HepG2 (cell line): ENCODE measurements around the gene ETS2. TPM values are rescaled to one million over a fixed set of nuclear protein-coding genes. Genes with fewer than 3 reads are reported as not detected.

Experiments
- ATAC-seq: fragments of 200-7000 bp; cut with Tn5 transposase; 3 replicates; pipeline ENCODE4 v1.9.1; 2020; ENCODE audit warnings: mild to moderate bottlenecking, moderate library complexity
- BruUV-seq: library from RNA; stranded (reverse); fragments of 400-500 nt; replicated peaks from 2 replicates; lab custom pipeline; 2021; lab: Mats Ljungman, UMichigan
- CTCF ChIA-PET: fragments of 300-600 bp; formaldehyde crosslinking; extraction: SDS; loops from one replicate; lab custom pipeline; 2021; ENCODE audit warnings: low total read pairs, inconsistent platforms, low intra/inter-chr PET ratio; lab: Yijun Ruan, JAX
- POLR2A ChIA-PET: fragments of 350-600 bp; sonication (Branson Sonifier 250); formaldehyde crosslinking; loops from one replicate; lab custom pipeline; 2020; ENCODE audit warnings: antibody characterized with exemption, inconsistent platforms; lab: Yijun Ruan, JAX
- DNase-seq: peaks from one replicate; pipeline ENCODE4 v3.0.0-alpha.2; 2015; ENCODE audit warnings: low spot score
- FAIRE-seq: peaks from 3 replicates; lab custom pipeline; 2011; peaks lifted over from hg19 to GRCh38; lab: Jason Lieb, UNC
- H2AFZ ChIP-seq: one replicate; pipeline ENCODE4 v1.6.1; 2011; ENCODE audit warnings: low read length, inconsistent platforms
- H3K27ac ChIP-seq: fragments of 300-600 bp; 3 replicates; pipeline ENCODE4 v1.8.0; 2011; ENCODE audit warnings: mixed run types, mild to moderate bottlenecking, mixed read lengths, low read length, inconsistent platforms; ENCODE audit not compliant: insufficient read depth; ENCODE audit errors: extremely low read length
- H3K27me3 ChIP-seq, 2 experiments: fragments of 200-600 bp in 1 of 2; 2 replicates in 1 of 2; 3 replicates in 1 of 2; pipeline versions ENCODE4 v1.6.0 to v1.8.0; 2011; ENCODE audit warnings: low read length in 2 of 2, mild to moderate bottlenecking in 2 of 2, moderate library complexity in 2 of 2, inconsistent platforms in 1 of 2; ENCODE audit not compliant: insufficient read depth in 2 of 2, control insufficient read depth in 1 of 2
- H3K36me3 ChIP-seq, 2 experiments: fragments of 200-600 bp in 1 of 2; replicated peaks in 1 of 2; 2 replicates in 1 of 2; 3 replicates in 1 of 2; pipeline versions ENCODE4 v1.5.1 to v1.8.0; 2011; ENCODE audit warnings: low read length in 2 of 2, inconsistent platforms in 1 of 2; ENCODE audit not compliant: insufficient read depth in 2 of 2, control insufficient read depth in 1 of 2
- H3K4me1 ChIP-seq: 2 replicates; pipeline ENCODE4 v1.5.1; 2012; ENCODE audit warnings: low read length, inconsistent platforms; ENCODE audit not compliant: insufficient read depth
- H3K4me2 ChIP-seq: 2 replicates; pipeline ENCODE4 v1.6.0; 2011; ENCODE audit warnings: low read depth, low read length, inconsistent platforms
- H3K4me3 ChIP-seq, 3 experiments: fragments of 200-600 bp in 1 of 3; sonication (generic), shearing (Covaris generic) in 1 of 3; replicated peaks in 1 of 3; 2 replicates each; pipeline ENCODE4 v1.5.1; 2011 to 2016; ENCODE audit warnings: low read length in 3 of 3, inconsistent platforms in 2 of 3, low read depth in 2 of 3, mild to moderate bottlenecking in 2 of 3, control low read depth in 1 of 3, mixed read lengths in 1 of 3; ENCODE audit not compliant: insufficient read depth in 1 of 3
- H3K79me2 ChIP-seq: one replicate; pipeline ENCODE4 v1.6.1; 2011; ENCODE audit warnings: low read length, inconsistent platforms; ENCODE audit not compliant: insufficient read depth
- H3K9ac ChIP-seq: 2 replicates; pipeline ENCODE4 v1.6.0; 2011; ENCODE audit warnings: mild to moderate bottlenecking, low read depth, low read length, inconsistent platforms; ENCODE audit not compliant: insufficient read depth
- H3K9me3 ChIP-seq: 2 replicates; pipeline ENCODE4 v1.5.1; 2012; ENCODE audit warnings: mild to moderate bottlenecking, low read length
- H4K20me1 ChIP-seq: 2 replicates; pipeline ENCODE4 v1.6.0; 2011; ENCODE audit warnings: inconsistent platforms, mild to moderate bottlenecking, low read length, moderate library complexity; ENCODE audit not compliant: insufficient read depth
- ADNP ChIP-seq: sonication (generic); formaldehyde crosslinking; IDR thresholded peaks from 2 replicates; pipeline ENCODE4 v1.4.0; 2020; ENCODE audit warnings: missing genetic modification reagents
- DMTF1 ChIP-seq: sonication (generic); formaldehyde crosslinking; IDR thresholded peaks from 2 replicates; pipeline ENCODE4 v1.4.0; 2020; ENCODE audit warnings: mild to moderate bottlenecking, missing genetic modification reagents
- FOXK1 ChIP-seq: sonication (generic); formaldehyde crosslinking; IDR thresholded peaks from 2 replicates; pipeline ENCODE4 v1.4.0; 2020; ENCODE audit warnings: low read depth, missing genetic modification reagents, borderline replicate concordance
- FOXP1 ChIP-seq, 2 experiments: fragments of 450-650 bp in 1 of 2; IDR thresholded peaks; 2 replicates each; pipeline ENCODE4 v1.6.1; 2017 to 2018; ENCODE audit warnings: antibody characterized with exemption in 1 of 2
- IKZF5 ChIP-seq: IDR thresholded peaks from 2 replicates; pipeline ENCODE4 v1.6.1; 2018; ENCODE audit warnings: missing genetic modification reagents, mild to moderate bottlenecking, missing compliant biosample characterization
- MTF1 ChIP-seq: sonication (generic); formaldehyde crosslinking; IDR thresholded peaks from 2 replicates; pipeline ENCODE4 v1.5.0; 2020; ENCODE audit warnings: missing genetic modification reagents
- POLR2G ChIP-seq: fragments of 200-400 bp; formaldehyde crosslinking; IDR thresholded peaks from 2 replicates; pipeline ENCODE4 v1.6.1; 2018; ENCODE audit warnings: mild to moderate bottlenecking, low read depth, low read length, moderate library complexity
- ZMYM3 ChIP-seq: sonication (generic); formaldehyde crosslinking; IDR thresholded peaks from 2 replicates; pipeline ENCODE4 v1.5.1; 2020; ENCODE audit warnings: mild to moderate bottlenecking, missing genetic modification reagents
- ZNF124 ChIP-seq: sonication (generic); formaldehyde crosslinking; IDR thresholded peaks from 2 replicates; pipeline ENCODE4 v1.4.0; 2020; ENCODE audit warnings: missing genetic modification reagents
- ZNF331 ChIP-seq: sonication (generic); formaldehyde crosslinking; IDR thresholded peaks from 2 replicates; pipeline ENCODE4 v1.4.0; 2020; ENCODE audit warnings: missing genetic modification reagents
- ZNF740 ChIP-seq: sonication (generic); formaldehyde crosslinking; IDR thresholded peaks from 2 replicates; pipeline ENCODE4 v1.4.0; 2020; ENCODE audit warnings: missing genetic modification reagents
- ZNF768 ChIP-seq: sonication (generic); formaldehyde crosslinking; IDR thresholded peaks from 2 replicates; pipeline ENCODE4 v1.4.0; 2020; ENCODE audit warnings: missing genetic modification reagents
- WGBS: methylation state at CpG from one replicate; pipeline ENCODE4 v1.1.6; 2017; ENCODE audit warnings: low lambda C conversion rate; 5-methylcytosine and 5-hydroxymethylcytosine counted together
- in situ Hi-C: cut with HindIII; loops from 2 replicates; pipeline ENCODE4 v1.10.0; 2017; ENCODE audit warnings: low pct_unique_long_range_greater_than_20kb; ENCODE audit not compliant: extremely low pct_ligation_motif_present
- intact Hi-C: fragments of 100-400 bp; cut with micrococcal nuclease; formaldehyde crosslinking; loops from one replicate; pipeline ENCODE4 v1.10.0; 2022; ENCODE audit not compliant: unreplicated experiment
- polyA plus RNA-seq, 8 experiments: library from polyadenylated mRNA; depleted of rRNA in 3 of 8; stranded (reverse) in 7 of 8; unstranded in 1 of 8; fragments of >200 nt; fragmentation: Illumina TruSeq in 4 of 8; extraction: Trizol in 4 of 8; gene quantifications; 2 replicates each; pipeline versions ENCODE4 v1.2.1 to v1.2.3, GENCODE V29; 2011 to 2016; ENCODE audit warnings: low read depth in 4 of 8, missing spikeins in 1 of 8, mixed read lengths in 1 of 8; ENCODE audit not compliant: insufficient read depth in 1 of 8
- total RNA-seq, 5 experiments: library from RNA; depleted of rRNA; stranded (reverse); fragments of >200 nt; fragmentation: Illumina TruSeq; extraction: Trizol; gene quantifications; 2 replicates each; pipeline ENCODE4 v1.2.3, GENCODE V29; 2016; ENCODE audit warnings: low read depth in 1 of 5

The ETS2 gene
- total and polyA plus RNA-seq, 2 of the 13 experiments (the other 11 are each of a cell fraction or from before 2014, with no cell fraction given), result 24.6 to 64.4 TPM

GRCh38 chr21:38785483-38785882 is 20.2 kb upstream of the ETS2 start:
- H3K27me3 ChIP-seq, result no peaks in the 10 kb centered on the region
- H3K4me2 ChIP-seq, result no peak overlapping the region
- peaks cover 11% of the 10 kb centered on the region; the same call in 1 of the 2 replicates for H3K9me3 ChIP-seq
- TF ChIP-seq ZNF331 (CRISPR knock-in tag), result no peak
- no peak for TF ChIP-seq FOXP1 (IDR thresholded peaks at IDR 0.05)
- TF ChIP-seq FOXP1 (CRISPR knock-in tag; IDR thresholded peaks at IDR 0.05), result no peak
- TF ChIP-seq ZMYM3 (CRISPR knock-in tag), result peak; percentile 80
- no peak for TF ChIP-seq IKZF5 (CRISPR knock-in tag)
- no peak for TF ChIP-seq MTF1 (CRISPR knock-in tag)
- TF ChIP-seq POLR2G, result no peak
- TF ChIP-seq ZNF740, result no peak
- 0 out of 2 replicates have a peak, but pooled peaks have one; percentile 36 for TF ChIP-seq ADNP (CRISPR knock-in tag)
- TF ChIP-seq DMTF1, result no peak
- TF ChIP-seq ZNF124 (CRISPR knock-in tag), result no peak
- TF ChIP-seq FOXK1 (CRISPR knock-in tag), result no peak
- TF ChIP-seq ZNF768, result peak; percentile 96
- ChIA-PET CTCF (no interaction called here), POLR2A (no interaction called here)
- peak overlapping the region; percentile 84 for H3K27ac ChIP-seq
- H3K79me2 ChIP-seq, result no peaks in the 10 kb centered on the region
- H3K9ac ChIP-seq, result no peak overlapping the region
- H3K36me3 ChIP-seq, result no peaks in the 10 kb centered on the region
- H4K20me1 ChIP-seq, result no peaks in the 10 kb centered on the region
- no peak overlapping the region for H3K4me3 ChIP-seq
- peaks cover 80% of the 10 kb centered on the region for H3K4me1 ChIP-seq
- intact Hi-C loops (loop anchor here (5.0 kb wide), 1 partner anchor 37 kb away; no protein-coding TSS in a partner anchor), in situ Hi-C loops (no loop called here)
- WGBS, result 0% methylated on average over 1 of the region's 1 CpG
- DNase-seq (no peak), ATAC-seq (no peak), FAIRE-seq (no peak)
- no peak overlapping the region for H2AFZ ChIP-seq
- no TSS peak for BruUV-seq
